Progenitor cell of endocrine pancreas (in vitro differentiated cells): ENCODE data around the gene PIP. TPM values are rescaled to one million over a fixed set of nuclear protein-coding genes. Genes with fewer than 3 reads are reported as not detected.
"Not testable (repeated sequence)": the region's sequence is repeated elsewhere in the genome, so short reads cannot be mapped to it uniquely, and the experiment has no call there.

Source experiments
- DNase-seq: peaks from one replicate; pipeline ENCODE4 v3.0.0; 2021; ENCODE audit warnings: low spot score; ENCODE audit not compliant: unreplicated experiment
- H3K27ac Mint-ChIP-seq: 2 replicates; pipeline ENCODE4 v1.8.0; 2021; ENCODE audit warnings: mild to moderate bottlenecking, moderate library complexity, mixed read lengths
- H3K27me3 Mint-ChIP-seq: 2 replicates; pipeline ENCODE4 v1.8.0; 2021; ENCODE audit warnings: mixed read lengths
- H3K36me3 Mint-ChIP-seq: 2 replicates; pipeline ENCODE4 v1.8.0; 2022; ENCODE audit warnings: mixed read lengths; ENCODE audit not compliant: insufficient read depth
- H3K4me1 Mint-ChIP-seq: 2 replicates; pipeline ENCODE4 v1.8.0; 2021; ENCODE audit warnings: low read depth, mixed read lengths
- H3K4me3 Mint-ChIP-seq: 2 replicates; pipeline ENCODE4 v1.8.0; 2021; ENCODE audit warnings: low read depth, mild to moderate bottlenecking, moderate library complexity, mixed read lengths
- H3K9me3 Mint-ChIP-seq: 2 replicates; pipeline ENCODE4 v1.8.0; 2021; ENCODE audit warnings: low read depth, mixed read lengths
- CTCF ChIP-seq: fragments of 200-600 bp; sonication (generic); IDR thresholded peaks from one replicate; pipeline ENCODE4 v1.5.0; 2021; ENCODE audit warnings: antibody characterized with exemption, mild to moderate bottlenecking; ENCODE audit not compliant: unreplicated experiment
- total RNA-seq: library from RNA; stranded (reverse); gene quantifications from 2 replicates; pipeline ENCODE4 v1.2.1, GENCODE V29; 2021

Gene PIP
- total RNA-seq, 1 donor from 2014 or later = not detected

- DNase-seq = no peak
- no peaks in the 10 kb centered on the region for H3K27me3 Mint-ChIP-seq
- H3K9me3 Mint-ChIP-seq = peaks cover 25% of the 10 kb centered on the region
- no peak overlapping the region for H3K27ac Mint-ChIP-seq
- no peaks in the 10 kb centered on the region for H3K4me1 Mint-ChIP-seq
- no peak overlapping the region for H3K4me3 Mint-ChIP-seq
- peaks cover 1% of the 10 kb centered on the region for H3K36me3 Mint-ChIP-seq
- no peak for TF ChIP-seq CTCF
These were observed 14.5 kb upstream of the PIP start for GRCh38 chr7:143117395-143117794.

- H3K4me3 Mint-ChIP-seq = no peak overlapping the region
- no peaks in the 10 kb centered on the region for H3K27me3 Mint-ChIP-seq
- H3K4me1 Mint-ChIP-seq = no peaks in the 10 kb centered on the region
- no peak for TF ChIP-seq CTCF
- H3K27ac Mint-ChIP-seq = no peak overlapping the region
- H3K36me3 Mint-ChIP-seq = peaks cover 1% of the 10 kb centered on the region
- no peak for DNase-seq
- H3K9me3 Mint-ChIP-seq = peaks cover 22% of the 10 kb centered on the region
These were observed 11.0 kb upstream of the PIP start for GRCh38 chr7:143120691-143121405.

GRCh38 chr7:143123326-143123725, 8.6 kb upstream of the PIP start:
- H3K4me3 Mint-ChIP-seq, H3K36me3 Mint-ChIP-seq, DNase-seq, H3K27ac Mint-ChIP-seq, H3K27me3 Mint-ChIP-seq, H3K4me1 Mint-ChIP-seq: not testable (repeated sequence)
- H3K9me3 Mint-ChIP-seq = peaks cover 22% of the 10 kb centered on the region

GRCh38 chr7:143126146-143126545, 5.7 kb upstream of the PIP start:
- H3K27ac Mint-ChIP-seq = no peak overlapping the region
- no peak for DNase-seq
- H3K4me3 Mint-ChIP-seq = no peak overlapping the region
- no peak for TF ChIP-seq CTCF
- H3K36me3 Mint-ChIP-seq = peaks cover 2% of the 10 kb centered on the region
- H3K4me1 Mint-ChIP-seq = peaks cover 9% of the 10 kb centered on the region
- H3K27me3 Mint-ChIP-seq = no peaks in the 10 kb centered on the region
- peaks cover 19% of the 10 kb centered on the region for H3K9me3 Mint-ChIP-seq

- H3K27ac Mint-ChIP-seq = no peak overlapping the region
- no peaks in the 10 kb centered on the region for H3K27me3 Mint-ChIP-seq
- DNase-seq = no peak
- peaks cover 9% of the 10 kb centered on the region for H3K4me1 Mint-ChIP-seq
- H3K9me3 Mint-ChIP-seq = peaks cover 16% of the 10 kb centered on the region
- no peak overlapping the region for H3K4me3 Mint-ChIP-seq
- no peak for TF ChIP-seq CTCF
- peaks cover 2% of the 10 kb centered on the region for H3K36me3 Mint-ChIP-seq
These were observed 2.8 kb upstream of the PIP start for GRCh38 chr7:143129051-143129450.

GRCh38 chr7:143129477-143129876, 2.4 kb upstream of the PIP start:
- H3K9me3 Mint-ChIP-seq = peaks cover 14% of the 10 kb centered on the region
- no peak for TF ChIP-seq CTCF
- peaks cover 1% of the 10 kb centered on the region for H3K36me3 Mint-ChIP-seq
- H3K4me3 Mint-ChIP-seq = no peak overlapping the region
- peaks cover 9% of the 10 kb centered on the region for H3K4me1 Mint-ChIP-seq
- no peak for DNase-seq
- H3K27ac Mint-ChIP-seq = no peak overlapping the region
- H3K27me3 Mint-ChIP-seq = no peaks in the 10 kb centered on the region
